Measurements from ENCODE around the gene KLHL21.

DNA sequence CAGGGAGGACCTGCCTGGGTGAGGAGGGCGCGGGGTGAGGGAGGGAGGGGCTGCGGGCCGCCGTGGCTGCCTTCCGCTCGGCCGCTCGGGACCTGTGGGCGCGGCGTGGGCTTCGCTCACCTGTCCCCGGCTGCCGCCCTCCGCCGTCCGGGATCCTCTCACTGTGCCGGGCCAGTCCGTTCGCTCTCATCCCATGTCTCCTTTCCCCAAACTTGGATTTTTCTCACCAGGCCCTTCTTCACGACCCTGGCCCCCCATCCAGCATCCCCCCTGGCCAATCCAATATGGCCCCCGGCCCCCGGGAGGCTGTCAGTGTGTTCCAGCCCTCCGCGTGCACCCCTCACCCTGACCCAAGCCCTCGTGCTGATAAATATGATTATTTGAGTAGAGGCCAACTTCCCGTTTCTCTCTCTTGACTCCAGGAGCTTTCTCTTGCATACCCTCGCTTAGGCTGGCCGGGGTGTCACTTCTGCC, 22.5 kb downstream of the KLHL21 start:
- TF ChIP-seq, protein P1, sequence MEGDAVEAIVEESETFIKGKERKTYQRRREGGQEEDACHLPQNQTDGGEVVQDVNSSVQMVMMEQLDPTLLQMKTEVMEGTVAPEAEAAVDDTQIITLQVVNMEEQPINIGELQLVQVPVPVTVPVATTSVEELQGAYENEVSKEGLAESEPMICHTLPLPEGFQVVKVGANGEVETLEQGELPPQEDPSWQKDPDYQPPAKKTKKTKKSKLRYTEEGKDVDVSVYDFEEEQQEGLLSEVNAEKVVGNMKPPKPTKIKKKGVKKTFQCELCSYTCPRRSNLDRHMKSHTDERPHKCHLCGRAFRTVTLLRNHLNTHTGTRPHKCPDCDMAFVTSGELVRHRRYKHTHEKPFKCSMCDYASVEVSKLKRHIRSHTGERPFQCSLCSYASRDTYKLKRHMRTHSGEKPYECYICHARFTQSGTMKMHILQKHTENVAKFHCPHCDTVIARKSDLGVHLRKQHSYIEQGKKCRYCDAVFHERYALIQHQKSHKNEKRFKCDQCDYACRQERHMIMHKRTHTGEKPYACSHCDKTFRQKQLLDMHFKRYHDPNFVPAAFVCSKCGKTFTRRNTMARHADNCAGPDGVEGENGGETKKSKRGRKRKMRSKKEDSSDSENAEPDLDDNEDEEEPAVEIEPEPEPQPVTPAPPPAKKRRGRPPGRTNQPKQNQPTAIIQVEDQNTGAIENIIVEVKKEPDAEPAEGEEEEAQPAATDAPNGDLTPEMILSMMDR (IDR thresholded peaks at IDR 0.05), result no peak
- no peak for TF ChIP-seq POLR2AphosphoS5 (IDR thresholded peaks at IDR 0.05; ENCODE audit: low read depth, low read length)

Measured in Panc1 (cell line).